Cardiac muscle cell (in vitro differentiated cells and primary cell): ENCODE data around the gene TUBB. TPM values are rescaled to one million over a fixed set of nuclear protein-coding genes. Genes with fewer than 3 reads are reported as not detected.

ENCODE experiments used
- DNase-seq, 2 donors: peaks; one replicate each; pipeline versions ENCODE4 v3.0.0 to v3.0.0-alpha.2; 2010 to 2017; ENCODE audit warnings: low read depth in 1 of 2, low spot score in 1 of 2
- H3K27ac ChIP-seq: fragments of 200-600 bp; sonication (generic); 2 replicates; pipeline ENCODE4 v1.5.1; 2016
- H3K27me3 ChIP-seq: fragments of 200-600 bp; sonication (generic); 2 replicates; pipeline ENCODE4 v1.6.0; 2016; ENCODE audit warnings: control low read depth
- H3K36me3 ChIP-seq: fragments of 200-600 bp; sonication (generic); 2 replicates; pipeline ENCODE4 v1.5.1; 2016; ENCODE audit warnings: control low read depth
- H3K4me1 ChIP-seq: fragments of 200-600 bp; sonication (generic); 2 replicates; pipeline ENCODE4 v1.8.1; 2017; ENCODE audit warnings: low read depth, mild to moderate bottlenecking, mixed run types
- H3K4me3 ChIP-seq: fragments of 200-600 bp; sonication (generic); 2 replicates; pipeline ENCODE4 v1.5.1; 2016; ENCODE audit warnings: mild to moderate bottlenecking
- H3K9me3 ChIP-seq: fragments of 200-600 bp; sonication (generic); 2 replicates; pipeline ENCODE4 v1.5.1; 2017; ENCODE audit warnings: low read depth, mild to moderate bottlenecking, control low read depth
- polyA plus RNA-seq: library from polyadenylated mRNA; unstranded; fragments of >200 nt; fragmentation: Nextera tagmentation; extraction: Ambion mirVana; gene quantifications from 2 replicates; pipeline ENCODE4 v1.2.1, GENCODE V29; 2016
- total RNA-seq: library from RNA; depleted of rRNA; stranded (reverse); fragments of >200 nt; gene quantifications from 2 replicates; pipeline ENCODE4 v1.2.3, GENCODE V29; 2016
- TF ChIP-seq, protein P1 (sequence below): IDR thresholded peaks from 2 replicates; pipeline ENCODE4 v1.5.1; 2012; ENCODE audit warnings: low read depth, mild to moderate bottlenecking, low read length

Gene TUBB
- total and polyA plus RNA-seq, 2 experiments from 2014 or later, result 675 to 827 TPM

GRCh38 chr6:30747902-30748769 lies 28.0 kb downstream of the TUBB start:
- H3K27ac ChIP-seq, result no peak overlapping the region
- no peak overlapping the region for H3K4me3 ChIP-seq
- no peak for DNase-seq
- TF ChIP-seq, protein P1, sequence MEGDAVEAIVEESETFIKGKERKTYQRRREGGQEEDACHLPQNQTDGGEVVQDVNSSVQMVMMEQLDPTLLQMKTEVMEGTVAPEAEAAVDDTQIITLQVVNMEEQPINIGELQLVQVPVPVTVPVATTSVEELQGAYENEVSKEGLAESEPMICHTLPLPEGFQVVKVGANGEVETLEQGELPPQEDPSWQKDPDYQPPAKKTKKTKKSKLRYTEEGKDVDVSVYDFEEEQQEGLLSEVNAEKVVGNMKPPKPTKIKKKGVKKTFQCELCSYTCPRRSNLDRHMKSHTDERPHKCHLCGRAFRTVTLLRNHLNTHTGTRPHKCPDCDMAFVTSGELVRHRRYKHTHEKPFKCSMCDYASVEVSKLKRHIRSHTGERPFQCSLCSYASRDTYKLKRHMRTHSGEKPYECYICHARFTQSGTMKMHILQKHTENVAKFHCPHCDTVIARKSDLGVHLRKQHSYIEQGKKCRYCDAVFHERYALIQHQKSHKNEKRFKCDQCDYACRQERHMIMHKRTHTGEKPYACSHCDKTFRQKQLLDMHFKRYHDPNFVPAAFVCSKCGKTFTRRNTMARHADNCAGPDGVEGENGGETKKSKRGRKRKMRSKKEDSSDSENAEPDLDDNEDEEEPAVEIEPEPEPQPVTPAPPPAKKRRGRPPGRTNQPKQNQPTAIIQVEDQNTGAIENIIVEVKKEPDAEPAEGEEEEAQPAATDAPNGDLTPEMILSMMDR, result no peak
- no peaks in the 10 kb centered on the region for H3K9me3 ChIP-seq
- H3K4me1 ChIP-seq, result peaks cover 7% of the 10 kb centered on the region
- H3K36me3 ChIP-seq, result no peaks in the 10 kb centered on the region
- no peaks in the 10 kb centered on the region for H3K27me3 ChIP-seq

DNA sequence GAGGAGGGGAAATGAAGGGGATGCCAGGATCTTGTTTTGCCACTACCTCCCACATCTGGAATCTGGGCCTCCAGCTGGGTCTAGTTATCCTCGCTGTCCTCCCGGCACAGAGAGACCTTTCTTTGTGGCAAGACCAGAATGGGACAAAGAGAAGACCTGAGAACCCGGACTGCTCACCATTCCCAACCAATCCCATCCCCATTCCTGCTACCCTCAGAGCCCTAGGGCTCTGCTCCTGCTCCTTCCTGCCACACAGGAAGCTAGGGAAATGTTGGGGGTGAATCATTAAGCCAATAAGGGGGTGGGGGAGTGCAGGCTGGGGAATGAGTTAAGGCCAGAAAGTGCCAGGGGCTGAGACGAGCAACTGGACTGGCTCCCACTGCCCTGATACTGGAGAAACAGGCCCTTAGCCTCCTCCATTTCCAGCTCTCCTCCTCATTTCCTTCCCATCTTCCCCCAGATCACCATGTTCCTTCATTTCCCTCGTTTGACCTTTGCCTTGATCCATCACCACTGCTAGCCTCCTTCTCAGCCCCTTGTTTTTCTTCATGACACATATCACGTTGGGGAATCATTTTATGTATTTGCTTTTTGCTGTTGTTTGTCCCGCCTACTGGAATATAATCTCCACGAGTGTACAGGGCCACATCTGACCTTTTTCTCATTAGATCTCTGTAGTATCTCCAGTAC lies 28.8 kb downstream of the TUBB start:
- H3K27me3 ChIP-seq, result no peaks in the 10 kb centered on the region
- H3K27ac ChIP-seq, result no peak overlapping the region
- no peaks in the 10 kb centered on the region for H3K9me3 ChIP-seq
- TF ChIP-seq, protein P1, result no peak
- no peaks in the 10 kb centered on the region for H3K36me3 ChIP-seq
- no peak overlapping the region for H3K4me3 ChIP-seq
- peaks cover 7% of the 10 kb centered on the region for H3K4me1 ChIP-seq
- no peak for DNase-seq

GRCh38 chr6:30749554-30750378 lies 29.6 kb downstream of the TUBB start:
- Histone ChIP-seq H3K27me3 (no peaks in the 10 kb centered on the region), H3K9me3 (no peaks in the 10 kb centered on the region), H3K27ac (no peak overlapping the region), H3K4me1 (peaks cover 7% of the 10 kb centered on the region), H3K36me3 (no peaks in the 10 kb centered on the region), H3K4me3 (no peak overlapping the region)
- TF ChIP-seq, protein P1, result no peak
- DNase-seq, result no peak

DNA sequence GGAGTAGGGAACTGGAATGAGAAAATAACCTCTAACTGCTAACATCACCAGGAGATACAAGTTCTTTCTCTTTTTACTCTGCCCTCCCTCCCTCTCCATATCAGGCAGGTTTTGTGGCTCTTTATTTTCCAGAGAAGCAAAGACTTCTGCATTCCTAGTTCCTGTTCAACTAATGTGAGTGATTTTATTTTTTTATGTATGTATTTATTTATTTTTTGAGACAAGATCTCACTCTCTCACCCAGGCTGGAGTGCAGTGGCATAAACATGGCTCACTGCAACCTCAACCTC lies 30.2 kb downstream of the TUBB start:
- no peak for DNase-seq
- no peaks in the 10 kb centered on the region for H3K9me3 ChIP-seq
- H3K27ac ChIP-seq, result no peak overlapping the region
- no peaks in the 10 kb centered on the region for H3K36me3 ChIP-seq
- TF ChIP-seq, protein P1, result no peak
- H3K27me3 ChIP-seq, result no peaks in the 10 kb centered on the region
- peaks cover 7% of the 10 kb centered on the region for H3K4me1 ChIP-seq
- no peak overlapping the region for H3K4me3 ChIP-seq

- Histone ChIP-seq H3K4me1 (peaks cover 12% of the 10 kb centered on the region), H3K4me3 (no peak overlapping the region), H3K36me3 (no peaks in the 10 kb centered on the region), H3K9me3 (no peaks in the 10 kb centered on the region), H3K27ac (peak overlapping the region; percentile 59), H3K27me3 (no peaks in the 10 kb centered on the region)
- peak in 1 of 2 donors; percentile 100 for DNase-seq
- TF ChIP-seq, protein P1, result no peak
Observed at GRCh38 chr6:30752157-30752927, 32.2 kb downstream of the TUBB start.
